DLD1 (cell line): ENCODE results near the gene CSNK1G3.
"Not testable (repeated sequence)": the region's sequence is repeated elsewhere in the genome, so short reads cannot be mapped to it uniquely, and the experiment has no call there.

Source experiments
- in situ Hi-C: cut with HindIII; loops from 2 replicates; pipeline ENCODE4 v1.10.0; 2017; ENCODE audit warnings: low sequenced_read_pairs

CSNK1G3 gene

DNA sequence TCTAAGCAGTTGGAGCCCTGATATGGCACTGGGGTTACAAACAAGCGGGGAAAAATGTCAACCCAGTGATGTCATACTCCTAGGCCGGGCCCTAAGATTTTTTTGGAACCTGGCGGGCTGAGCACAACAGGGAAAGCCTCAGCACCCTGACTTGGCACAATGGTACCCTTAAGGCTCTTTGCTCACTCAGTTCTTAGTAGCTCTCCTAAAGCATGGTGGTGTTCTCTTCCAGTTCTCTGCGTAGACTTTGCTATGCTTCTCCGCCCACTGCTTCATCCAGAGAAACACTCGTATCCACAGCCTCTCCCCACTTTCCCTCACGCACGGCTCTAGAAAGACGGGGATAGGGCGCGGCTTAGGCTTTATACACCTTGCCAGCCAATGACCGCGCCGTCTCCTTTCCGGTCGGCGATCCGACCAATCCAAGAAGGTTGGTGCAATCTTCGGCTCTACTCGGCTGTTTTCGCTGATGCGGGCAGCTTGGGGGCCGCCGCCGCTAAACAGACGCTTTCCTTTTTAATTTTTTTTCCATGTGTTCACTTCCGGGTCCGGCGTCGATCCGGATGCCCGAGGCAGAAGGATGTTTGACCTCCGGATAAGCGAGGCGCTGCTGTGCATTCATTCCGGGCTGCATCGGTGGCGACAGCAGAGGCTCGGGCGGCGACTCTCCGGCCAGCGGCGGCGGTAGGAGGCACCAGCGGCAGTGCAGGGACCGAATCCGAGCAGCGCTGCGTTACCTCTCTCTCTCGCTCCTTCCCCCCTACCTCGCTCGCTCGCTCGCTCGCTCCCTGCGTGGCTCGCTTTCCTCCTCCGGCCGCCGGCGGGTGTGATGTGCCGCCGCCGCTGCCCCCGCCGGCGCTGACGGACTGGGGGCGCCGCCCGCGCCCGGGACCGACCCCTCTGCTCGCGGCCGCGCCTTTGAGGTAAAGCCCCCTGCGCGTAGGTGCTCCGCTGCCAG lies at the start of gene CSNK1G3:
TSS of gene CSNK1G3 (plus strand) at position 530 of the 958 bp plus-strand sequence. CDS start 33,487 bp downstream, outside the sequence.
- in situ Hi-C loops: no loop called here

DNA sequence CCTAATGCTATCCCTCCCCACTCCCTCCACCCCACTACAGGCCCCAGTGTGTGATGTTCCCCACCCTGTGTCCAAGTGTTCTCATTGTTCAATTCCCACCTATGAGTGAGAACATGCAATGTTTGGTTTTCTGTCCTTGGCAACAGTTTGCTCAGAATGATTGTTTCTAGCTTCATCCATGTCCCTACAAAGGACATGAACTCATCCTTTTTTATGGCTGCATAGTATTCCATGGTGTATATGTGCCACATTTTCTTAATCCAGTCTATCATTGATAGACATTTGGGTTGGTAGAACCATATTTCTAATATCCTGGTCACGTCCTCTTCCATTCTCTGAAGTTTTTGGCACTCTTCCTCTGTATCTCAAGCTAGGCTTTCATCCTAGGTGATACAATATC lies 45.1 kb upstream of the CSNK1G3 start:
- in situ Hi-C loops: not testable (repeated sequence)

DNA sequence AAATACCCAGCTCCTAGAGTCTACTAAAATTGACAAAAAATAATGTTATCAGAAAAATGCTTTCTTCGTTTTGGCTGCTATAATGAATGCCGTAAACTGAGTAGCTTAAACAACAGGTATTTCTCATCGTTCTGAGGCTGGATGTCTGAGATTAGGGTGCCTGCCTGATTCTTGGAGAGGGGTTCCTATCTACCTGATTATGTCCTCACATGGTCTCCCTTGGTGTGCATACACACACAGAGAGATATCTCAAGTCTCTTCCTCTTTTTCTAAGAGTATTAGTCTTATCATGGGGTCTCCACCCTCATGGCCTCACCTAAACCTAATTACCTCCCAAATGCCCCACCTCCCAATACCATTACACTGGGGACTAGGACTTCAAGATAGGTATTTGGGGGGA lies 40.6 kb upstream of the CSNK1G3 start:
- in situ Hi-C loops: no loop called here

DNA sequence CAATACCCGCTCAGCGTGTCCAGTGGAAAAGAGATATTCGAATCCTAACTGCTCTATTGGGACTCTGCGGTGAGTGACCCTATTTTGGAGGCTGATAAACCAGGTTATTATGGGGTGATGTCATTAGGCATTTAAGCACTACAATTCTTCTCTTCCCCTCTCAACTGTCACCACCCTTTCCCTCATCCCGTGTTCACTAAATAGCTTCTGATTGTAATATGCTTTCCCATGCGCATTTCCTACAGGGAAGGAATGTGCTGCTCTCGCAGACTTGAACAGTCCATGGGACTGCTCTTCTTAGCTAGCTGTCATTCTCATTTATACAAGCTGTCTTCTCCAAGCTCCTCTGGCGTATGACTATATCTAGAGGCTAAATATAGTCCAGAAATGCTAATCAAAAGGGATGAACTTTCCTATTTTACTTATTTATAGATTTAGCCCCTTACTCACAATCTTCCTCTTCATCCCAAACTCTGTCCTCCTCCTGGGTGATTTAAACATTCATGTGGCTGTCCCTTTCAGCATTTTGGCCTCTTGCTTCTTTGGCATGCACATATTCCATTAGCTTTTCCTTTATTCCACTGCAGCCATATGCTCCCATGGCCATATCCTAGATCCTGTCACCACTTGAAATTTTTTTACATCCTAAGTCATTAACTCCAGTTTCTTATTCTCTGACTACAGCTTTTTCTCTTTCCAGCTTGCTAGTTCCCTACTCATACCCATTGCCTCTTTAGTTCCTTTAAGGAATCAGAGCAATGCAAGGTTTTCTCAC lies 39.6 kb upstream of the CSNK1G3 start:
- in situ Hi-C loops: no loop called here

DNA sequence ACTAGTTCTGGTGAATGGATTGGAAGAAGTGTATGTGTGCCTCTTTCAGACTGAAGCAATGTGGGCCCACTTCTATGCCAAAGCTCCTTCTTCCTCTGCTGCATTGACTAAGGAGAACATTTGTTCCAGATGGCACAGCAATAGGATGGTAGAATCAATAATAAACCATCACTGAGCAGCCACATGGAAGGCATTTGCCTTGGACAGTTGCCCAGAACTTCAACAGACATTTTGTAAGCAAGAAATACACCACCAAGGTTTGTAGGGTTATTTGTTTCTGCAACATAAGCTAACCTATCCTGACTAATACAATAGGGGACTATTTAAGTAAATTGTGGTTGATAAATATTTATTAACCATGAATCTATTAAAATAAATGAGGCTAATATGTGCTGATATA lies 37.7 kb upstream of the CSNK1G3 start:
- in situ Hi-C loops: no loop called here

DNA sequence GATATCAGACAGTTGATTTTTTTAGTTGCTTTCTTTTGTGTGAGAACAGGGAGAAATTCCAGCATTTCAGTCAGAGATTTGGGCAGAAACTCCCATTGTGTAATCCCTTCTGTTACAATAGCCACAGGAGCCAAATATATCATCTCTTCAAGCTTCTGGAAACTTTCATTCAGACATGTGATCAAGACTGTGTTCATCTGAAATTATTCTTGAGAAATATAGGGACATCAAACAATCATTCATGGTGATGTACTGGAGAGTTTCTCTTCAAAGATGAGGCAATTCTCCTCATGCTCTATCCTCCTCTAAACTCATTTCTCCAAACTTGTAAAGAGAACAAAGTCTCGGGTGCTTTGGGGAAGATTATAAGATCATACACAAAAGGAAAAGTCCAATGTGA lies 35.2 kb upstream of the CSNK1G3 start:
- in situ Hi-C loops: no loop called here

DNA sequence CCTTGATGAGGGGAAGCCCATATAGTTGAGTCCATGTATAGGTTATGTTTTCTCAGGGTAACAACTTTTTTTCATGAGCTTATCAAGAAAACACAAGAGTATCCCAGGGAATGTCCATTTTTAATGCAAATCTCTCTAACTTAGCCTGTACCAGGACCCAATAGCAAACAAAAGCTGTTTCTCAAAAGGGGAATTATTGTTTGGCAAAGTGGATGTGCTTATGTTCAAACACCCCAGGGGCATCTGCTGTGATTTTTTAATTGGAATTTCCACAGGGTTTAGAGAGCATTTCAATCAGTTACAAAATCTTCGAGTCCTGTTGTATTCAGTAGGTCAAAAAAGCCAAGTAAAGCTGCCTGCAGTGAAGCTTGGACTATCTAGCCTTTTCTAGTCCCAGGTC lies 33.4 kb upstream of the CSNK1G3 start:
- in situ Hi-C loops: no loop called here

DNA sequence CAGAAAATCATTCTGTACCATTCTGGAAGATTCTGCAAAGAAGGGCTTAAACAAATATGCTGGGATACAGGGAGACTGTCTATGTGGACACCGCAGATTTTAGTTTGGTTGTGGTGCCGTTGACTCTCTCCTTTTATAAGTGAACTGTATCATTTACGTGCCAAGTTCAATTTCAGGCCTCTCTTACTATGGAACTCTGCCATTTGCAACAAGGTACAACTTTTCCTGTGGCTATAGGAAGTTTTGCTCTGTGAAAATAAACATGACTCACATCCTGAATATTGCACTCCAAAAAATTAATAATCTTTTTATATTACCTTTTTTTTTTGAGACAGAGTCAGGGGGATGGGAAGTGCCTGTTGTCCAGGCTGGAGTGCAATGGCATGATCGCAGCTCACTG lies 29.7 kb upstream of the CSNK1G3 start:
- in situ Hi-C loops: no loop called here

DNA sequence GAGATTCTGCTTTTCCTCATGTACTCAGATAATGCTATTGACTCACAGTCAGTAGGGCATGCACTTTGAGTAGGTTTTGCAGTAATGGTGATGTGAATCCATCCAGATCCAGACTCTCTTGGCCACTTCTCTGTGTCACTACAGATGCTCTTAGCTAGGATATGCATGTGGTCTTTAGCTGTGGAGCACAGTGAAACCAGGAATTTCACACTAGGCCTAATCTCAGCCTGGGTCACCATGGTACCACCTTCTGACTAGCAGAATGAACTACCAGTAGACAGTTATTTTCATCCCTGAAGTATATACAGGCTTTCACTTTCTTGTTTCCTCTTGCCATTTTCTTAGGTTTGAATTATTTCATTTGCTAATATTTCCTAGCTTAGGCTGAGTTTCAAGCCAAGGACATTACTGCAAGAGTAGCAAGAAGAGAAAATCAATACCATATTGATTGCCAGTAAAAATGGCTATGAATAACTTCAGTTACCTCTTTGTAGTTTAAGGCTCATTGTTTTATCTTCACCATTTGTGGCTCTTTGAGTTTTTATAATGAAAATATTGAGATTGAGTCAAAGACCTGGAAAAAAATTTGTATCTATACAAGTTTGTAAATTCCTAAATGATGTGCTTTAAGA lies 28.4 kb upstream of the CSNK1G3 start:
- in situ Hi-C loops: no loop called here

DNA sequence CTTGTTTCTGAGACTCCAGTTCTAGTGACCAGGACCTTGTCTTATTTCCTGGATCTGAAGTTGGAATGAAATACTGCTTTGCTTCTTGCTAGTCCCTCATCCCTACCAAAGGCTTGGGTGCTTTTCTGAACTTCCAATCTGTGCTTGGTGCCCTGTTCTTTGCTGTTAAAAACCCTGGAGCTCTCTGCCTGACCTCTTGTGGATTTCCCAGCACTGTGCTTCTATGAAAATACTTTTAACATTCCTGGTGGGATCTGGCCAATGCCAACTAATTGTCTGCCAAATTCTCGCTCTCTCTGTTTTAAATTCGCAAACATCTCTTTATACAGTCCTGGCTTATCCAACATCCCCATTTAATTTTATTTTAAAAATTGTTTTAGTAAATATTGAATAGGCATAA lies 26.7 kb upstream of the CSNK1G3 start:
- in situ Hi-C loops: no loop called here

DNA sequence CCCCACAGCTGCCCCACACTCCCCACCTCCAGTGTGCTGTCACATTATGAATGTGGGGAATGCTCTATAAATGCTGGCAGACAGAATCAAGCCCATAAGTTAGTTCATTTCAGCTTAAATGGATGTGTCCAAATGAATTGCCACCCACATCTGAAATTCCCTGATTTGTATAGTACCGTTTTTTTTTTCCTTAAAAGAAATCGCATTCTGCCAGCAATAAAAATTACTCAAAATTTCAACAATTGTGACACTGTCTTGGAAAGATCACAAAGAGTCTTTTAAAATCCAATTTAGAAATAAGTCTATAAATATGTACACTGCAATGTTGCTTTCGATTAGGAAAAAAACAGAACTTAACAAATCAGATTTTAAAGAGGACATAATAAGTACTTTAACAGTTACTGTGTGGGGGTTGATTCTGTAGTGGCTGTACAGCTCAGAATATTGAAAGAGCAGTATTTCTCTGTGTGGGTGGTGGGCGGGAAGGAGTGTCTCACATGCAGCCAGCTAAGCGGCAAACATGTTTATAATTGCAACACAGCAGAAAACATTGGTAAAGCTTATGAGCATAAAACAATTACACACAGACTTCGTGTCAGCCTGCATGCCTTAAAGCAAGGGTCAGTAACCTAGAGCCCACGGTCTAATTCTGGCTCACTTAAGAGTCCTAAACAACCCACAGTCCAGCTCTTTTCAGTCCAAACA lies 24.9 kb upstream of the CSNK1G3 start:
- in situ Hi-C loops: no loop called here

DNA sequence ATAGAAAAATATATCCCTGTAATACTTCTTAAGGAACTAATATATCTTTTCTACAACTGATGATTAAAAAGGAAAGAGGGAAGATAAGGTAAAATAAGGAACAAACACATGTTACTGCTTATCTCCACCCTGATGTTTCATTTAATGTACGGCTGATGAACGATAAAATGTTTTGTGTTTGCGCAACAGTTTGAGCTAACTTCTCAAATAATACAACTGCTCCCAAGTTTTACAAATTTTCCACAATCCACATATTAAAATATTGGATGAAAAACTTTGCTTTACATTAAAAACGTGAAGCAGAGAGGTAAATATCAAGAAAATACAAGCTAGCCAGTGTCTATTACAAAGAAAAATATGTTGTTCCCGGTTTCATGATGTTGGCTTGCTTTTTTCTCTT lies 21.0 kb upstream of the CSNK1G3 start:
- in situ Hi-C loops: no loop called here

DNA sequence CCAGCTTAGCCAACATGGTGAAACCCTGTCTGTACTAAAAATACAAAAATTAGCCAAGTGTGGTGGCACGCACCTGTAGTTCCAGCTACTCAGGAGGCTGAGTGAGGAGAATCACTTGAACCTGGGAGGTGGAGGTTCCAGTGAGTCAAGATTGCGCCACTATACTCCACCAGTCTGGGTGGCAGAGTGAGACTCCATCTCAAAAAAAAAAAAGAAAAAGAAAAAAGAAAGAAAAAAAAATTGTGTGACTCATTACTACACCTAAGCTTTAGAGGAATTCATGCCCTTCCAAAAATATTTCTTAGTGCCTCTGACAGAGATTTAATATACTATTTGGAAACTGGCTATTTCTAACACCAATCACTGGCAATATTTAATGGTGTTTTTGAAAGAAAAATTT lies 16.8 kb upstream of the CSNK1G3 start:
- in situ Hi-C loops: not testable (repeated sequence)

DNA sequence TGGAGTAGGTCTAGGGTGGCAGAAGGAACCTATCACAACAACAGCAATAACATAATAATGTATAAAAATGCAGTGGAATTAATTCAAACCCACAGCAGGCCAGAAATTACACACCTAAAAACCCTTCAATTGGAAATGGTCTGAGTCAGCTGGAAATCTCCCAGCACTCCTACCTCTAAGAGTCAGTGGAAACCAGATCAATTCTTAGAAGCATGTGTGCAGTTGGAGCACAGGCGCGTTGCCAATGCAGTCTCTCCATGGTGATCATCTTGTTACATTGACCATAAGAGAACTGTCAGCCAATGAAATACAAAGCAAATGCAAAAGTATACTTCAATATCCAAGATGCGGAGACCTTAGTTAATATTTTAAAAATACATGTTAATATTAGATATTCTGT lies 15.1 kb upstream of the CSNK1G3 start:
- in situ Hi-C loops: no loop called here

DNA sequence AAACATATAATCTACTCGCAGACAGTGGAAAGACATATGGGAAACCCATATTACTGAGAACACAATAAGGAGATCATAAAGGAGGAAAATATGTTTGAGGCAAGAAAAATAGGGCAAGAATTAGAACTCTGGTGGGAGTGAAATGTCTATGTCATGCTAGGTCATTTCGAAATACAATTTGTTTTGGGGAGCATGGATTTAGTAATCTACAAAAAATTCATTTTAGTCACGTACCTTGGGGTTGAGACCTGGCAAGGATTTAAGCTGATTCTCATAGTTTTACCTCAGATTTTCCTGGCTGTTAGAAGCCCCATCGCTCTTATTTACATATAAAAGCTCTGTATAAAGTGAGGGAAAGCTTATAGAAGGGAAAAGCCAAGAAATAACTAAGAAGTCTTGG lies 11.5 kb upstream of the CSNK1G3 start:
- in situ Hi-C loops: no loop called here

DNA sequence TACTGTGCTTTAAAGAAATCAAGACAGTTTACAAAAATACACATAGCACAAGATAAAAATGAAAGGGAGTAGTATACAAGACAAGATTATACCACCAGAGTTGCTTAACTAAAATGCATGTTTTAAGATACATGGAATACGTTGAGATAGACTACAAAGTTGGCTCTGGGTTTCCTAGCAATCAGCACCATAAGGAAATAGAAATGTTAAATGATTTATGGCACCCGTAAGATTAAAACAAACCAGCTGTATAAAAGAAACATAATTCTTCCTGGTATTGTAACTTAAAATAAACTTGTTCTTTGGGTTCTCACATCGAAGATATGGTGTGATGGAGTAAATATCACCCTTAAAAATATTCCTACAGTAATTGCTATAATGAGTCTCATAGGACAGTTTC lies 9.9 kb upstream of the CSNK1G3 start:
- in situ Hi-C loops: no loop called here

DNA sequence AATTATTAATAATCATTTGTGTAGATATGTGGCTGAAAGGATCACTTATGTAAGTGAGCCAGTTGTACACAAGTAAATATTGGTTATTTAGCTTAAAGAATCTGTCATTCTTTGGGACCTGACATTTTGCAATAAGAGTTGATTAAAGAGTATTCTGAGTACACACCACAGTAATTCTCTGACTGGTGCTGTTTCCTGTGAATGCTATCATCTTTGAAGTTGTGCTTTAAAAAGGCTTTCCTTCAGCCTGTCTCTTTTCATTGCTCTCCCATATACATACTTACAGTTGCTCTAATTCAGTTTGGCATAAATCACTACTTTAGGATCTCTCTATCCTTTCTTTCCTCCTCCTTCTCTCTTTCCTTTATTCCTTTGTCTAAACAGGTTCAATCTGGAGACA lies 8.7 kb upstream of the CSNK1G3 start:
- in situ Hi-C loops: no loop called here

DNA sequence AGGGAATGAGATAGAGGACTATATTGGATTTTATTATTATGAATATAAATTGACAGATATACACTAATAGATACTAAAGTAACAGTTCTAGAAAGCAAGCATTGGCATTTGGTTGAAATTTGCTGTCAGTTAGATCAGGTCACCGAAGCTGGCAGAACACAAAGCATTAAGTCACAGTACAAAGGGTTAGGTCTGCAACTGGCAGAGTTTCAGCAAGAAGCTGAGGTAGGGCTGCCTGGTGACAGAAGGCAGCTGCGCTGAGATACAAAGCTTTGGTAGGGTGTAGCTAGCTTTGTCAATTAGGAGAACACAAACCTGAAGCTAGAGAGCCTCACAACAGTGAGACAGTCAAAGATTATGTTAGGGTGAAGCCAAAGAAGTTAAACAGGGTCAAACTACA lies 6.3 kb upstream of the CSNK1G3 start:
- in situ Hi-C loops: no loop called here

DNA sequence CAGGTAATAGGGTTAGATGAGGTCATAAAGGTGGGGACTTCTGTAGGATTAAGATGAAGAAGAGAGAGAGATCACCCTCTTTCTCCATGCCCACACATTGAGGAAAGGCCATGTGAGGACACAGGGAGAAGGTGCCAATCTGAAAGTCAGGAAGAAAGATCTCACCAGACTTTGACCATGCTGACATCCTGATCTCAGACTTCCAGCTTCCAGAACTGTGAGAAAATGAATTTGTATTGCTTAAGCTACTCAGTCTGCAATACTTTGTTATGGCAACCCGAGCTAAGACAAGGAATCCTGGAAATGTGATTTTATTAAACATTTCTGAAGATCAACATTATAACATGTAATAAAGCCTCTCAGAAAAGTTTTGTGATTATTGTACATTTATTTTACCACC lies 3.5 kb upstream of the CSNK1G3 start:
- in situ Hi-C loops: no loop called here

DNA sequence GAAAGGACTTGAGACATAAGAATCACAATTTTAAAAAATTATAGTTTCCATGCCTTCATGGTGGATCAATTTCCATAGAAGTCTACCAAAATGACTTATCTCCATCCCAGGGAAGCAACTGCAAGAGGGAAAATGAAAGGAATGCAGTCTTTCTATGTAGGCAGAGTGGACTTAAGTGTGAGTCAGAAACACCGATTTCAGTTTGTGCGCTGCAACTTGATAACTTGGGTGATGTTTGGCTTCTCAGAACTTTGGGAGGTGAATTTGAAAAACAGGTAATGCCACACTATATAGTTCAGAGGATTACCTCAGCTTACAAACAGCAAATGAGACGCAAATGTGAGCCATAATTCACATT lies 708 bp upstream of the CSNK1G3 start:
- in situ Hi-C loops: no loop called here
